SU-DHL-6 (cell line): Measurements from ENCODE around the gene UBE2D2.
"Not testable (repeated sequence)": the region's sequence is repeated elsewhere in the genome, so short reads cannot be mapped to it uniquely, and the experiment has no call there.

Source experiments
- H2AFZ ChIP-seq: fragments of 200-600 bp; sonication (generic); 2 replicates; pipeline ENCODE4 v1.6.1; 2014; ENCODE audit warnings: low read depth, mild to moderate bottlenecking, moderate library complexity, mixed read lengths, antibody characterized with exemption, low read length; ENCODE audit not compliant: severe bottlenecking
- H3F3A ChIP-seq: fragments of 200-600 bp; shearing (Covaris generic); 2 replicates; pipeline ENCODE4 v1.6.0; 2016; ENCODE audit warnings: antibody characterized with exemption, mild to moderate bottlenecking; ENCODE audit not compliant: insufficient read depth
- H3K27ac ChIP-seq: fragments of 200-600 bp; sonication (generic); 2 replicates; pipeline ENCODE4 v1.5.1; 2016; ENCODE audit warnings: low read depth, mild to moderate bottlenecking, low read length, moderate library complexity, mixed read lengths
- H3K27me3 ChIP-seq: fragments of 200-600 bp; sonication (generic), shearing (Covaris generic); 2 replicates; pipeline ENCODE4 v1.6.0; 2014; ENCODE audit warnings: mild to moderate bottlenecking, low read length
- H3K36me3 ChIP-seq: fragments of 200-600 bp; sonication (generic); 2 replicates; pipeline ENCODE4 v1.6.1; 2014; ENCODE audit warnings: mild to moderate bottlenecking, low read length, mixed read lengths
- H3K4me2 ChIP-seq: fragments of 300-600, 200-600 bp; shearing (Covaris generic), sonication (generic); 2 replicates; pipeline ENCODE4 v1.6.0; 2014; ENCODE audit warnings: low read length, low read depth, mild to moderate bottlenecking; ENCODE audit not compliant: poor library complexity, severe bottlenecking
- H3K4me3 ChIP-seq: fragments of 200-600 bp; sonication (generic); 2 replicates; pipeline ENCODE4 v1.5.1; 2014; ENCODE audit warnings: antibody characterized with exemption, low read length, mild to moderate bottlenecking, mixed read lengths; ENCODE audit not compliant: insufficient read depth, poor library complexity, severe bottlenecking
- H3K79me2 ChIP-seq: fragments of 200-600 bp; sonication (generic); 2 replicates; pipeline ENCODE4 v1.6.1; 2014; ENCODE audit warnings: mild to moderate bottlenecking, low read length, moderate library complexity; ENCODE audit not compliant: insufficient read depth
- H3K9ac ChIP-seq: fragments of 200-600 bp; sonication (generic); 2 replicates; pipeline ENCODE4 v1.7.0; 2014; ENCODE audit warnings: mild to moderate bottlenecking, low read length
- H3K9me2 ChIP-seq: fragments of 200-600 bp; sonication (generic); replicated peaks from 2 replicates; pipeline ENCODE4 v1.6.1; 2014; ENCODE audit warnings: low read length; ENCODE audit not compliant: insufficient read depth
- H3K9me3 ChIP-seq: fragments of 200-600 bp; sonication (generic); 2 replicates; pipeline ENCODE4 v1.6.1; 2014; ENCODE audit warnings: low read length, mixed read lengths; ENCODE audit not compliant: insufficient read depth
- H4K20me1 ChIP-seq: fragments of 200-600 bp; sonication (generic); 2 replicates; pipeline ENCODE4 v1.6.1; 2014; ENCODE audit warnings: low read depth, mild to moderate bottlenecking, antibody characterized with exemption, low read length, moderate library complexity, mixed read lengths
- CTCF ChIP-seq: fragments of 200-600 bp; sonication (generic); IDR thresholded peaks from one replicate; pipeline ENCODE4 v1.5.1; 2017; ENCODE audit warnings: antibody characterized with exemption, mild to moderate bottlenecking, low read length, moderate library complexity; ENCODE audit not compliant: insufficient read depth, poor library complexity, severe bottlenecking
- EZH2phosphoT487 ChIP-seq: fragments of 200-600 bp; sonication (generic), shearing (Covaris generic); conservative IDR thresholded peaks from 2 replicates; pipeline ENCODE4 v1.6.1; 2018; ENCODE audit warnings: mild to moderate bottlenecking, antibody characterized with exemption, low read length, moderate library complexity, mixed read lengths

Gene UBE2D2

DNA sequence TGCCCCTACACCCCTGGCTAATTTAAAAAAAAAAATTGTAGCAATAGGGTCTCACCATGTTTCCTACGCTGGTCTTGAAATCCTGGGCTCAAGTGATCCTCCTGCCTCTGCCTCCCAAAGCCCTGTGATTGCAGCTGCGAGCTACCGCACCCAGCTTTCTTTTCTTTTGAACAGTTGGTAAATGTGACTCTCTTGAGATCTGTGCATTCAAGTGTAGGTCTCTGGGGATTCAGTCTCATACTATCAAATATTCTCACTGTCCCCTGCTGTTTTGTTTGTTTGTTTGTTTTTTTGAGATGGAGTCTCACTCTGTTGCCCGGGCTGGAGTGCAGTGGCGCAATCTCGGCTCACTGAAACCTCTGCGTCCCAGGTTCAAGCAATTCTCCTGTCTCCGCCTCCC lies 44.7 kb downstream of the UBE2D2 start:
- Histone ChIP-seq H2AFZ (no peak overlapping the region), H3K9me2 (no peaks in the 10 kb centered on the region), H3K9ac (no peak overlapping the region), H3K36me3 (peaks cover 12% of the 10 kb centered on the region), H4K20me1 (no peaks in the 10 kb centered on the region), H3K27me3 (no peaks in the 10 kb centered on the region), H3K4me2 (no peak overlapping the region), H3K79me2 (peaks cover 61% of the 10 kb centered on the region), H3F3A (peaks cover 11% of the 10 kb centered on the region; the same call in 1 of the 2 replicates), H3K9me3 (no peaks in the 10 kb centered on the region), H3K4me3 (no peak overlapping the region), H3K27ac (peak overlapping the region; percentile 44; the same call in 1 of the 2 replicates)
- TF ChIP-seq EZH2phosphoT487 = no peak
- TF ChIP-seq CTCF = no peak

DNA sequence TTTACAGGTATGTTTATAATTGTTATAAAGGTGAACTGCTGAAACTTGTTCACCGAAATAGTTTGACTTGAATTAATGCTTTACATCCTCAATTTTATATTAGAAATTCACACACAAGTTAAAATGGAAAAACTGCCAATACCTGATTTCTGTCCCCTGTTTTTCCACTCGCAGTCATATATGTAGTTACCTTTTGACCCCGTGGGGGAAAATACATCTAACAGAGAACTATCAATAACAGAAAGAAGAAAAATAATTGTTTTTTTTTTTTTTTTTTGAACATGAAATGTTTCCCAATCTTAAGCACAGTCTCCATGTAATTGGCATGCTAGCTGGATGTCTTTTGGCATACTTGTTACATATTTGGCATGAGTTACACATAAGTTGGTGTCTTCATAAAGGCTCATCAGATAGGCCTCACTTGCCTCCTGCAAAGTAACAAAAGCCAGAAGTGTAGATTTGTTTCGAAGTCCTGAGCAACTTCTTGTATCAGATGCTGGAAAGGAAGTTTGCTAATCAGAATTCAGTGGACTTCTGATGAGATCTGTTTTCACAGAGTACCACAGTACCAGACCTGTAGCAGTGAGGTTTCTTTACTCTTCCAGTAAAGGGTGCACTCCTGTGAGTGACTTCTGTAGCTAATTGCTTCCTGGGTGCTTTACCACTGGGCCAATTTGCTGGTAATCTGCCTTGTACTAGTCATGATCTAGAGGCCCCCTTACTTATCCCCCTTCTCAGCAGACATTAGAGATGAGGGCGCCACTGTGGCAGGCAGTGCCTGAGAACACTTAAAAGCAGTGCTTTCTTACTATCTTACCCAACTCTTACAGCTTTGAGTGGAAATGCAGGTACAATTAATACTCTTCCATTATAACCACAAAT lies 50.8 kb downstream of the UBE2D2 start:
- TF ChIP-seq CTCF (no peak), EZH2phosphoT487 (no peak)
- Histone ChIP-seq H2AFZ (no peak overlapping the region), H3K27ac (no peak overlapping the region), H3K27me3 (no peaks in the 10 kb centered on the region), H3K4me2 (no peak overlapping the region), H3K36me3 (peaks cover 21% of the 10 kb centered on the region; the same call in 1 of the 2 replicates), H3K9me3 (no peaks in the 10 kb centered on the region), H3K9me2 (no peaks in the 10 kb centered on the region), H3F3A (peaks cover 15% of the 10 kb centered on the region; the same call in 1 of the 2 replicates), H3K79me2 (peaks cover 50% of the 10 kb centered on the region), H3K9ac (no peak overlapping the region), H4K20me1 (no peaks in the 10 kb centered on the region), H3K4me3 (no peak overlapping the region)

DNA sequence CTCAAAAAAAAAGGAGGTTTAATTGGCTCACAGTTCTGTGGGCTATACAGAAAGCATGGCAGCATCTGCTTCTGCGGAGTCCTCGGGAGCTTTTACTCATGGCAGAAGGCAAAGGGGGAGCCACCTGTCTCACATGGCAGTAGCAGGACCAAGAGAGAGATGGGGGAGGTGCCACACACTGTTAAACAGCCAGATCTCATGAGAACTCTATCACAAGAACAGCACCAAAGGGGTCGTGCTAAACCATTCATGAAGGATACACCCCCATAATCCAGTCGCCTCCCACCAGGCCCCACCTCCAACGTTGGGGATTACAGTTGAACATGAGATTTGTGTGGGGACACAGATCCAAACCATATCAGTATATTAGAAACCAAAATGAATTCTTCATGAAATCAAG lies 58.7 kb downstream of the UBE2D2 start:
- Histone ChIP-seq H3K9me3 (no peaks in the 10 kb centered on the region), H3K9me2 (no peaks in the 10 kb centered on the region), H3K9ac (no peak overlapping the region), H3F3A (no peaks in the 10 kb centered on the region; the same call in 1 of the 2 replicates), H4K20me1 (no peaks in the 10 kb centered on the region), H3K79me2 (no peaks in the 10 kb centered on the region), H3K4me2 (no peak overlapping the region), H3K36me3 (peaks cover 32% of the 10 kb centered on the region; the same call in 1 of the 2 replicates), H3K27me3 (no peaks in the 10 kb centered on the region), H3K27ac (no peak overlapping the region), H2AFZ (no peak overlapping the region), H3K4me3 (no peak overlapping the region)
- no peak for TF ChIP-seq CTCF
- TF ChIP-seq EZH2phosphoT487 = no peak

DNA sequence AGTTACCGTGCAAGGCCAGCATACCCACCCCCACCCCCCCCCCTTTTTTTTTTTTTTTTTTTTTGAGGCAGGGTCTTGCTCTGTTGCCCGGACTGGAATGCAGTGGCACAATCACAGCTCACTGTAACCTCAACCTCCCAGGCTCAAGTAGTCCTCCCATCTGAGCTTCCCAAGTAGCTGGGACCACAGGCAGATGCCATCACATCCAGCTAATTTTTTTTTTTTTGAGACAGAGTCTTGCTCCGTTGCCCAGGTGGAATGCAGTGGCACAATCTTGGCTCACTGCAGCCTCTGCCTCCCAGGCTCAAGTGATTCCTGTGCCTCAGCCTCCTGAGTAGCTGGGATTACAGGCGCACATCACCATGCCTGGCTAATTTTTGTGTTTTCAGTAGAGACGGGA lies 64.3 kb downstream of the UBE2D2 start:
- H3K9me3 ChIP-seq, H3K27ac ChIP-seq, H3K9me2 ChIP-seq, H3K9ac ChIP-seq, H3F3A ChIP-seq, H3K4me2 ChIP-seq, H3K27me3 ChIP-seq, H3K4me3 ChIP-seq, H2AFZ ChIP-seq, H4K20me1 ChIP-seq, H3K79me2 ChIP-seq: not testable (repeated sequence)
- H3K36me3 ChIP-seq = peaks cover 24% of the 10 kb centered on the region; the same call in 1 of the 2 replicates
